Naive B cell (primary cell): ENCODE data around the gene AAR2. TPM values are rescaled to one million over a fixed set of nuclear protein-coding genes. Genes with fewer than 3 reads are reported as not detected.

ENCODE experiments used
- ATAC-seq, 2 donors: fragments of 150-1000 bp; cut with Tn5 transposase; 2 replicates each; pipeline ENCODE4 v1.10.0; 2021; ENCODE audit warnings: low read depth in 2 of 2, mild to moderate bottlenecking in 2 of 2, moderate library complexity in 2 of 2
- DNase-seq: peaks from one replicate; pipeline ENCODE4 v3.0.0; 2022
- H3K27ac Mint-ChIP-seq, 6 donors: one replicate each; pipeline ENCODE4 v1.8.0; 2020 to 2022; ENCODE audit warnings: mild to moderate bottlenecking in 6 of 6, mixed read lengths in 6 of 6, moderate library complexity in 5 of 6, inconsistent platforms in 2 of 6
- H3K27me3 Mint-ChIP-seq, 3 donors: one replicate each; pipeline ENCODE4 v1.8.0; 2021 to 2022; ENCODE audit warnings: mixed read lengths in 3 of 3, mild to moderate bottlenecking in 1 of 3
- H3K36me3 Mint-ChIP-seq, 2 donors: one replicate each; pipeline ENCODE4 v1.8.0; 2020 to 2022; ENCODE audit warnings: mixed read lengths in 2 of 2, inconsistent platforms in 1 of 2, mild to moderate bottlenecking in 1 of 2
- H3K4me1 Mint-ChIP-seq, 3 donors: one replicate each; pipeline ENCODE4 v1.8.0; 2020 to 2022; ENCODE audit warnings: mixed read lengths in 3 of 3, inconsistent platforms in 1 of 3, mild to moderate bottlenecking in 1 of 3, moderate library complexity in 1 of 3
- H3K4me3 Mint-ChIP-seq, 8 donors: one replicate each; pipeline ENCODE4 v1.8.0; 2020 to 2022; ENCODE audit warnings: mild to moderate bottlenecking in 8 of 8, mixed read lengths in 8 of 8, moderate library complexity in 8 of 8, inconsistent platforms in 2 of 8
- H3K9me3 Mint-ChIP-seq, 7 donors: one replicate each; pipeline ENCODE4 v1.8.0; 2020 to 2022; ENCODE audit warnings: mixed read lengths in 7 of 7, mild to moderate bottlenecking in 5 of 7, inconsistent platforms in 2 of 7, moderate library complexity in 1 of 7
- polyA plus RNA-seq, 6 donors: library from polyadenylated mRNA; unstranded; fragments of 300-500 nt; fragmentation: Illumina TruSeq; gene quantifications; one replicate each; pipeline ENCODE4 v1.2.3, GENCODE V29; 2021; ENCODE audit warnings: low read depth in 6 of 6

Gene AAR2, protein sequence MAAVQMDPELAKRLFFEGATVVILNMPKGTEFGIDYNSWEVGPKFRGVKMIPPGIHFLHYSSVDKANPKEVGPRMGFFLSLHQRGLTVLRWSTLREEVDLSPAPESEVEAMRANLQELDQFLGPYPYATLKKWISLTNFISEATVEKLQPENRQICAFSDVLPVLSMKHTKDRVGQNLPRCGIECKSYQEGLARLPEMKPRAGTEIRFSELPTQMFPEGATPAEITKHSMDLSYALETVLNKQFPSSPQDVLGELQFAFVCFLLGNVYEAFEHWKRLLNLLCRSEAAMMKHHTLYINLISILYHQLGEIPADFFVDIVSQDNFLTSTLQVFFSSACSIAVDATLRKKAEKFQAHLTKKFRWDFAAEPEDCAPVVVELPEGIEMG
- 10 to 100 TPM; 29.6 to 48.2 (median 34.7) TPM for polyA plus RNA-seq

DNA sequence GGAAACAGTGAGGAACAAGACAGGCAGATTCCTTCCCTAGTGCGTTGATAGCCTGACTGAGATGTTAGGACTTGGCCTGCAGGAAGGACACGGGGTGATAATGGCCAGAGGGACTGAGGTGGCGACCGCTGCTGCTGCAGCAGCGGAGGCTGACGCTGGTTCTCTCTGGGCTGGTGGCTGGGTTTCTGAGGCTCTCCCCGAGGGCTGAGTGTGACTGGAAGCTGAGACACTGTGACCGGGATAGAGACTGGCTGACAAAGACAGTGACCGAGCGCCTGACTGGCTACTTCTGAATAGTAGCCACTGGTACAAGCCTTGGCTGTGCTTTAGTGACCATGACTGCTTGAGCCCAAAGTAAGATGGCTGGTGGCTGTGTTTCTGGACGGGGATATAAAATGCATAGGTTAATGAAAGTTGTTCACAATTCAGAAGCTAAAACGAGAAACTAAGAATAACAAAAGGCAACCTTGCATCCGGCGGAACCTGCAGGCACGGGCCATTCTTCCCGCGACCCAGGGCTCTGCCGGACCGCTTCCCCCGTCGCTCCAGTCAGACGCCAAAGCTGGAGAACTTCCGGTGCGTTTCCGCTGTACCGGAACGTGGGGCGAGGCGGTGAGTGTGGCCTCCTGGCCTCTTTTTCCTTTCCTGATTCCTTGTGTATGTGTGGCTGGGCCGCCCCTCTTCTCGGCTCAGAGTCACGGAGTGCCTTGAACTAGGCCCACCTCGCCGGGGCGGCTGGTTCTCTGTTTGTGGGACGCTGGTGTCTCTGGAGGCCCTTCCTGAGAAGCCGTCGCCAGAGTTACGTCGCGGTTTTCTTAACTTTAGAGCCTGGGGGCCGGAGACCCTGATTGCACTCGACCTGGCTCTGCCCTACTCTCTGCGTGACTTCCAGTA, at the start of gene AAR2:
Gene AAR2, plus strand, starts transcription at position 587 of the 894 bp plus-strand sequence. CDS start 3,391 bp downstream, outside the sequence.
- peaks cover 23 to 49% (median 37%) of the 10 kb centered on the region in 3 donors for H3K4me1 Mint-ChIP-seq
- H3K9me3 Mint-ChIP-seq: peaks cover 0 to 1% (median 0%) of the 10 kb centered on the region in 7 donors
- H3K27ac Mint-ChIP-seq: peak within 1 kb of the TSS; percentile 94 to 97 (median 96)
- ATAC-seq (peak; percentile 92 to 94), DNase-seq (peak; percentile 55)
- peak within 1 kb of the TSS; percentile 92 to 98 (median 96) for H3K4me3 Mint-ChIP-seq
- H3K36me3 Mint-ChIP-seq: peaks cover 0 to 2% of the 10 kb centered on the region in 2 donors
- peaks cover 5 to 16% (median 11%) of the 10 kb centered on the region in 3 donors for H3K27me3 Mint-ChIP-seq

DNA sequence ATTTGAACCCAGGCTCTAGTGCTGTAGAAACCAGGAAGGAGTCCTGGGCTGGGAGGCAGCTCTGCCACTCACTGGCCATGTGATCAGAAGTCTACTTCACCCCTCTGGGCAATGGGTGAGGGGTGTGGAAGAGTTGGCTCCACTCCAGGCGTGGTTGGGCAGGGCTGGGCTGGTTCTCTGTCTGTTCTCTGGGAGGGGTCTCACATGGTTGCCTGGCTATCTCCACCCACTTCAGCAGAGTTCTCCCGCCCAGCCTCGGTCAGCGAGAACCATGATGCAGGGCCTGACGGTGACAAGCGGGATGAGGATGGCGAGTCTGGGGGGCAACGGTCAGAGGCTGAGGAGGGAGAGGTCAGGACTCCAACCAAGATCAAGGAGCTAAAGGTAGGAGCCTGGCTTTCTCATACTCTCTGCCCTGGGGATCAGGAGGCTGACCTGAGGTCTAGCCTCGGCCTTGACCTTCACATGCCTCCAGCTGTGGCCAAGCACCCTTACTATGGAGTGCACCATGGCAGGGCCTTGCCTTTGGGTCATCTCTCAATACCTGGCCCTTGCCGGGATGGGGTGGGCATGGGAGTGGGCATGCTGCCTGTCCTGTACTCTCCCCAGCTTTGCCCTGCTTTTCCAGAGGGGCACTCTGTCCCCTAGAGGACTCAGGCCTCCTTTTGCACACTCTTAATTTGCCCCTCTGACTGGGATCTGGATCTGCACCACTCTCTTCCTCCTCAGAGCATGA, 42.1 kb upstream of the AAR2 start:
- Mint-ChIP-seq H3K27ac (no peak overlapping the region), H3K9me3 (peaks cover 0 to 2% (median 0%) of the 10 kb centered on the region in 7 donors), H3K27me3 (peaks cover 30 to 32% (median 31%) of the 10 kb centered on the region in 3 donors), H3K4me3 (no peak overlapping the region), H3K36me3 (no peaks in the 10 kb centered on the region), H3K4me1 (no peaks in the 10 kb centered on the region)
- ATAC-seq (no peak), DNase-seq (no peak)

DNA sequence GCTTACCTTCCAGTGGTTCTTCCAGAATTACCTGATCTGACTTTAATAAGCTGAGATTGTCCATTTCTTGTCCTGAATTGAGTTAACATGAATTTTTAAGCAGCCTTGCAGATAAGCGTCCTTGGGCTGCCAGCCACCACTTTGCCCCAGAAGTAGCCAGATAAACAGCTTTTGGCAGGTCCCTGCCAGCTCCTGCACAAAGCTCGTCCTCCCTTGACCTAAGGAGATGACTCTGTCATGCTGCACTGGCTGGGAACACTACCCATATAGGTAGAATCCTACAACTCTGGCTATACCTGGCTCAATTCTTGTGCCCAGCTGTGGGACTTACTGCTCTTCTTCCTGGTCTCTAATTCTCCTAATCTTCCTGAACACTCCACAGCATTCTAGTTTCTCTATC, 39.6 kb upstream of the AAR2 start:
- no peak for ATAC-seq
- H3K36me3 Mint-ChIP-seq: no peaks in the 10 kb centered on the region
- H3K4me3 Mint-ChIP-seq: no peak overlapping the region
- peaks cover 27 to 46% (median 42%) of the 10 kb centered on the region in 3 donors for H3K27me3 Mint-ChIP-seq
- peaks cover 0 to 2% (median 0%) of the 10 kb centered on the region in 7 donors for H3K9me3 Mint-ChIP-seq
- no peak for DNase-seq
- peaks cover 5 to 8% (median 5%) of the 10 kb centered on the region in 3 donors for H3K4me1 Mint-ChIP-seq
- H3K27ac Mint-ChIP-seq: no peak overlapping the region

DNA sequence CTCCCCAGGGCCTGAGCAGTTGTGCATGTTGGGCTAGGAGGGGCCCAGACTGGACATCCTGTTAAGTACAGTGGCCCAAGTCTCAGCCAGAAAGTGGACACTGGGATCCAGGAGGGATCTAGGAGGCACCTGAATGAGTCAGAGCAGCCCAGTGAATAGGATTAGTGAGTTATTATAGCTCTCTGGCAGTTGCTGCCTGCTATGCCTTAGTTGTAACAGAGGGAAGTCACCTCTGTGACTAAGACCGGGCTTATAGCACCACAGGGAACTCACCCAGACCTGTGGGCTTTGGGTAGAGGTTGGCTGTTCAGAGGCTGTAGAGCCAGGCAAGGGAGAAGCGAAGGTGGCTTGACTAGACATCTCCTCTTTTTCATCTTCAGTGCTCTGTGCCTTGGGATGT, 39.0 kb upstream of the AAR2 start:
- H3K36me3 Mint-ChIP-seq: no peaks in the 10 kb centered on the region
- ATAC-seq (no peak), DNase-seq (no peak)
- H3K4me1 Mint-ChIP-seq: peaks cover 5 to 8% (median 5%) of the 10 kb centered on the region in 3 donors
- H3K27ac Mint-ChIP-seq: peak overlapping the region in 1 of 6 donors; percentile 63
- peaks cover 0 to 2% (median 0%) of the 10 kb centered on the region in 7 donors for H3K9me3 Mint-ChIP-seq
- no peak overlapping the region for H3K4me3 Mint-ChIP-seq
- H3K27me3 Mint-ChIP-seq: peaks cover 27 to 46% (median 44%) of the 10 kb centered on the region in 3 donors

DNA sequence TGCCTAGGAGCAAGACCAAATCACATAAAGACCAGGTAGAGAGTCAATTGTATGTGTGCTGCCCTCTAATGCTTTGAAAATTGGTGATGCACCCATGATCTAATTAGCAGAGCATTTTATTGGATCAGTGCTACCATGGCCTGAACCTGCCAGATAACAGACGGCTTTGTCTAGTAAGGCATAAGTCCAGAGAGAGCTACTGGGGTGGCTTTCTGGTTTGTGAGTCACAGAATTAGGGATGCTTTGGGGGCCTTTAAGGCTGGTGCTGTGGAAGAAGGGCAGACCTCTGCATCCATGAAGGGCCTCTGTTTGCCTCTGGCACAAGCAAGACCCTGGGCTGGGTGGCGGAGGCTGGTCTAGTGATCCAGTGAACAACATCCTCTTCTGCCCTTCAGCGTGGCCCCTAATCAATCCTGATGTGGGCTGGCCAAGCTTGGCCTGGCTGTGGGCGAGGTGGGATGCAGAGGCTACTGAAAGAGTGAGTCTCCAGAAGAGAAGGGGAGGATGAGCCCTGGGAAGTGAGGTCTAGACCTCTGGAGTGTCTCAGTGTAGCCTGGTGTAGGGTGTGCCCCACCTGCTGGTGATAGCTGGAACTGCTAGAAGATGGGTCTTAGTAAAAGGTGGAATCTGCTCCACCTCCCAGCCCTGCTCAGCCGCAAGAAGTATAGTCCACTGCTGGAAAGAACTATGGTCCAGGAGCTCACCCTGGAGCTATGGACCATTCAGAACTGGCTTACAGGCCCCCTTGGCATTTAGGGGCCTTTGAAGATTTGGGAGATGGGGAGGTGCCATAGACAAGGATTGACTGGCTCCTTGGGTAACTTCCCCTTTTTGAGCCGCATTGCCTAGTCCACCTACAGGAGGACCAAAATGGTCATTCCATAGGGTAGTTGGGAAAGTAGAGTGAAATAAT, 36.7 kb upstream of the AAR2 start:
- Mint-ChIP-seq H3K27me3 (peaks cover 21 to 44% (median 42%) of the 10 kb centered on the region in 3 donors), H3K27ac (peak overlapping the region in 1 of 6 donors; percentile 56), H3K4me1 (peaks cover 9 to 15% (median 14%) of the 10 kb centered on the region in 3 donors), H3K36me3 (no peaks in the 10 kb centered on the region), H3K4me3 (no peak overlapping the region), H3K9me3 (peaks cover 0 to 2% (median 0%) of the 10 kb centered on the region in 7 donors)
- DNase-seq (peak; percentile 56), ATAC-seq (peak; percentile 57 to 69)

DNA sequence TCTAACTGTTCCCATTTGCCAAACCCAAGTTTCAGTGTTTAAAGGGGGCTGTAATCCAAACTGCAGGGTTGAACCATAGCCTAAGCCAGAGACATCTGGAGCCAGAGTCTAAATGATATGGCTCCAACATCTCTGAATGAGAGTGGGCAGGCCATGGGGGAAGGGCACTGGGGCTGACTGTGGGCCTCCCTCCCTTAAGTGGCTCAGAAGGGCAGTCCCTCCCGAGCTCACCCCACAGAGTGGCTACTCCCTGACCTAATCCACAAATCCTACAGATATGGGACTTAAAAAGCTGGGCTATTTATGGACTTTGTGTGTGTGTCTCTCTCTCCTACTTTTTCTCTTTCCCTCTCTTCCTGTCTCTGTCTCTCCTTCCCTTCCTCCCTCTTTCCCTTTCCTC, 35.8 kb upstream of the AAR2 start:
- DNase-seq: no peak
- H3K9me3 Mint-ChIP-seq: no peaks in the 10 kb centered on the region
- ATAC-seq: no peak
- H3K4me1 Mint-ChIP-seq: peaks cover 9 to 15% (median 14%) of the 10 kb centered on the region in 3 donors
- no peaks in the 10 kb centered on the region for H3K36me3 Mint-ChIP-seq
- H3K27me3 Mint-ChIP-seq: peaks cover 17 to 35% (median 33%) of the 10 kb centered on the region in 3 donors
- no peak overlapping the region for H3K27ac Mint-ChIP-seq
- H3K4me3 Mint-ChIP-seq: no peak overlapping the region

DNA sequence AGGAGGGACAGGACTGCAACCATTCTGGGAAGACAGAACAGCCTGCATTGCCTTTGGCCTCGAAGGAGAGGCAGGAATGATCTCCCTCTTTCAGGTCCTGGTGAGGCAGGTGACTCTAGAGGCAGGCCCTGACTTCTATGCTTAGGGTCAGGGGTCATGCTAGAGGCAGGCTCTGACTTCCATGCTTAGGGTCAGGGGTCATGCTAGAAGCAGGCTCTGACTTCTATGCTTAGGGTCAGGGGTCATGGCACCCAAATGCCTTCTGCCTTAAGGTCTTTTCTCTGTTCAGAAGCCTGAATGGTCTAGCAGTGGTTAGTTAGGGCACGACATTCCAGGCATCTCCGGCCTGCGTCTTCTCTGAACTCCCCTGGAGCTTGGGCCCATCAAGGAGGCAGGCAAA, 35.1 kb upstream of the AAR2 start:
- H3K27ac Mint-ChIP-seq: no peak overlapping the region
- H3K27me3 Mint-ChIP-seq: peaks cover 12 to 33% (median 26%) of the 10 kb centered on the region in 3 donors
- ATAC-seq (no peak), DNase-seq (no peak)
- peaks cover 9 to 15% (median 14%) of the 10 kb centered on the region in 3 donors for H3K4me1 Mint-ChIP-seq
- H3K9me3 Mint-ChIP-seq: no peaks in the 10 kb centered on the region
- H3K4me3 Mint-ChIP-seq: no peak overlapping the region
- no peaks in the 10 kb centered on the region for H3K36me3 Mint-ChIP-seq

DNA sequence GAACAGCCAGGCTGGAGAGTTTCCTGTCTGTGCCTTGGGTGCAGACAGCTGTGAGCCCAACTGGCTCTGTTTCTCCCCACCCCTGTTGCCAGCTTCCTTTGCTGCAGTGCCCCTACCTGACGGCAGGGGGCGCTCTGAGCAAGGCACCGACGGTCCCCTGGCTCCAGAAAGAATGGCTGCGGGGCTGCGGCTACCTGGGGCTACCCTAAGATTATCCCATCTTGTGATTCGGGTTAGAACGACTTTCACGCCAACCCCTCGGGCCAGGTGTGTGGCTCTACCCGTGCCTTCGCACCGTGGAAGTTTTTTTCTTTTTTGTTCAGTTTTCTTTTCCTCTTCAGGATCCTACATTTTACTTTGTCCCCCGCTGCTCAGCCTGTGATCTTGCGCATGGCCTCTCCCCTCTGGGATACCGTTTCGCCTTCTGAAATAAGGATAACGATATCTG, 33.4 kb upstream of the AAR2 start:
- H3K27me3 Mint-ChIP-seq: peaks cover 3 to 28% (median 18%) of the 10 kb centered on the region in 3 donors
- H3K4me3 Mint-ChIP-seq: peak overlapping the region in 3 of 8 donors; percentile 9 to 71 (median 55)
- DNase-seq (peak; percentile 64), ATAC-seq (peak; percentile 79 to 83)
- H3K9me3 Mint-ChIP-seq: no peaks in the 10 kb centered on the region
- no peaks in the 10 kb centered on the region for H3K36me3 Mint-ChIP-seq
- no peak overlapping the region for H3K27ac Mint-ChIP-seq
- peaks cover 9 to 15% (median 14%) of the 10 kb centered on the region in 3 donors for H3K4me1 Mint-ChIP-seq

DNA sequence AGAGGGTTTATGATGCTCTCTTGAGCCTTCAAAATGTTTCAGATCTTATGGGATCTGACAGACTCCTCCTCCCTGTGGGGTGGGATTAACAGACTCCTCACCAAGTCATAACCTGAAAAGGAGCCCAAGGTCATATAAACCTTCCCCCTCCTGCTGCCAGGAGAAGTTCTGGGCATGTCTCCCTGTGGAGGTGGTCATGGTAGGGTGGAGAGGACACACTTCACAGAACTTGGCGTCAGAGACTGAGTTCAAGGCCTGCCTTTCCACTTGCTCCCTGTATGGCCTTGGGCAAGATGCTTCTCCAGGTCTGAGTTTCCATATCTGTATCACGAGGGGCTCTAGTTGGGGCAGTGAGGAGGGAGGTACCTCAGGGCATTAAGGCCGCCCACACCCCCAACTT, 32.4 kb upstream of the AAR2 start:
- Mint-ChIP-seq H3K4me1 (peaks cover 9 to 15% (median 14%) of the 10 kb centered on the region in 3 donors), H3K9me3 (no peaks in the 10 kb centered on the region), H3K27ac (peak overlapping the region in 1 of 6 donors; percentile 27), H3K36me3 (no peaks in the 10 kb centered on the region), H3K27me3 (peaks cover 3 to 35% (median 23%) of the 10 kb centered on the region in 3 donors), H3K4me3 (no peak overlapping the region)
- ATAC-seq: no peak
- no peak for DNase-seq

DNA sequence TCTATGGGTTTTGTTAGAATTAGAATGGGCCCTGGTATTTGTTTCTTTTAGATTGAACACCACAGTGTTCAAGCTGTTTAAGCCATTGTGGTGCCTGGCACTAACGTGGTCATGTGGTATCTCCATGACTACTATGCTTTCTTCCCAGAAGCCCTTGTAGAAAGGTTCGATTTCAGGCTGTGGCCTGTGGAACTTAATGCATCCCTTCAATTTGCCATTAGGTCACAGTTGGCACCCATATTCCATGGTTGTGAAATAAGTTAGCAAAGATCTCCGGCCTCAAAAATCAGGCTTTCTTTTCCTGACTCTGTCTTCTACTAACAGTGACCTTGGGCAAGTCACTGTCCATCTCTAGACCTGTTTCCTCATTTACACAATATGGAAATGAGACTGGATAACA, 31.3 kb upstream of the AAR2 start:
- no peak for DNase-seq
- peaks cover 4 to 9% (median 7%) of the 10 kb centered on the region in 3 donors for H3K4me1 Mint-ChIP-seq
- H3K36me3 Mint-ChIP-seq: no peaks in the 10 kb centered on the region
- H3K4me3 Mint-ChIP-seq: no peak overlapping the region
- no peak for ATAC-seq
- no peak overlapping the region for H3K27ac Mint-ChIP-seq
- no peaks in the 10 kb centered on the region for H3K9me3 Mint-ChIP-seq
- peaks cover 3 to 35% (median 17%) of the 10 kb centered on the region in 3 donors for H3K27me3 Mint-ChIP-seq

DNA sequence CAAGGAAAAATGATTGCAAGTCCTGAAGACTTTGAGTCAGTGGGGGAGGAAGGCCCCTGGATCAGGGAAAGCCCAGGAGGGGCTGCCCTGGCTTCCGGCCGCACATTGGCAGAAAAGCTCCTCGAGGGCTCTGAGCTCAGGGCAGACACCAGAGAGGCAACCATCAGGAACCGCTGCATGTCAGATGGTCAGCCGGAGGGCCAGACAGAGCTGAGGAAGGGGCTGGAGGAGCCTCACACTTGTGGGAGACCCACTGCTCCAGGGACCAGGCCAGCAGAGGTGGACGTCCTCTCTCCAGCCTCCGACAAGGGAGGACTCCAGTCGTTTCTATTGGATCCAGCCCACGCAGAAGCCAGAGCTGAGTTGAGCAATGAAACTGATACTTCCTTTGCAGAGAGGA, 30.2 kb upstream of the AAR2 start:
- Mint-ChIP-seq H3K36me3 (no peaks in the 10 kb centered on the region), H3K4me1 (peaks cover 4 to 9% (median 6%) of the 10 kb centered on the region in 3 donors)
- no peak for ATAC-seq

DNA sequence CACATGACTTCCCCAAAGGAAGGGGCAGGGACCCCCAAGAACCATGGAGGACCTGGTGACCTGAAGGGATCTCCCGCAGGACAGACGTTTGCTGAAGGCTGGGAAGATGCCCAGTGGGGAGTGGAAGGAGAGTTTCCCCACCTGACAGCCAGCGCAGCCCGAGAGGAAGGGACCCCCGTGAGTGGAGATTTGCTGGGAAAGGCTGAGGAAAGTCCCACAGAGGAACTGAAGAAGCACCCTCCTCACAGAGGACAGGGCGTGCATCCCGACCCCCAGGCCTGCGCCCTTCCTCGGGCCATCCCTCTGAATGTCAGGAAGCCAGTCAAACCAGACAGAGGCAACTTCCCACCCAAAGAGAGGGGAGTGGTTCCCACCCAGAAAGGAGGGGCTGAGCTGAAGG, 29.6 kb upstream of the AAR2 start:
- Mint-ChIP-seq H3K9me3 (no peaks in the 10 kb centered on the region), H3K4me3 (no peak overlapping the region), H3K4me1 (peaks cover 4 to 9% (median 6%) of the 10 kb centered on the region in 3 donors), H3K36me3 (no peaks in the 10 kb centered on the region), H3K27ac (no peak overlapping the region), H3K27me3 (peaks cover 3 to 33% (median 8%) of the 10 kb centered on the region in 3 donors)
- no peak for ATAC-seq
- no peak for DNase-seq

More for the DNA sequence above, 30.2 kb upstream of the AAR2 start:
- no peak for DNase-seq
- Mint-ChIP-seq H3K4me3 (no peak overlapping the region), H3K27me3 (peaks cover 3 to 33% (median 8%) of the 10 kb centered on the region in 3 donors), H3K27ac (peak overlapping the region in 1 of 6 donors; percentile 33), H3K9me3 (no peaks in the 10 kb centered on the region)
